GM23248 (cell line): ENCODE measurements around the gene WWTR1. TPM values are rescaled to one million over a fixed set of nuclear protein-coding genes. Genes with fewer than 3 reads are reported as not detected.
A peak's percentile ranks its signal among the peaks of the same experiment; 100 is the strongest.

Experiments used
- DNase-seq: peaks from one replicate; pipeline ENCODE4 v3.0.0-alpha.2; 2015
- H2AFZ ChIP-seq: fragments of 200-600 bp; sonication (generic); 2 replicates; pipeline ENCODE4 v1.6.1; 2016; ENCODE audit warnings: antibody characterized with exemption
- H3F3A ChIP-seq: fragments of 200-600 bp; sonication (generic); 2 replicates; pipeline ENCODE4 v1.6.1; 2016; ENCODE audit warnings: mild to moderate bottlenecking, antibody characterized with exemption, mixed run types; ENCODE audit not compliant: insufficient read depth
- H3K27ac ChIP-seq: fragments of 200-600 bp; sonication (generic); 2 replicates; pipeline ENCODE4 v1.5.1; 2016; ENCODE audit warnings: mild to moderate bottlenecking
- H3K27me3 ChIP-seq: fragments of 200-600 bp; sonication (generic); replicated peaks from 2 replicates; pipeline ENCODE4 v1.6.1; 2016; ENCODE audit warnings: mild to moderate bottlenecking; ENCODE audit not compliant: insufficient read depth
- H3K36me3 ChIP-seq: fragments of 200-600 bp; sonication (generic); 2 replicates; pipeline ENCODE4 v1.6.1; 2016; ENCODE audit warnings: low read depth, mild to moderate bottlenecking
- H3K4me1 ChIP-seq: fragments of 200-600 bp; sonication (generic); 2 replicates; pipeline ENCODE4 v1.6.1; 2016; ENCODE audit warnings: mild to moderate bottlenecking; ENCODE audit not compliant: insufficient read depth
- H3K4me2 ChIP-seq: fragments of 200-600 bp; sonication (generic); one replicate; pipeline ENCODE4 v1.6.1; 2016; ENCODE audit warnings: mild to moderate bottlenecking; ENCODE audit not compliant: unreplicated experiment
- H3K4me3 ChIP-seq: fragments of 200-600 bp; sonication (generic); 2 replicates; pipeline ENCODE4 v1.5.1; 2016; ENCODE audit warnings: mild to moderate bottlenecking
- H3K79me2 ChIP-seq: fragments of 200-600 bp; sonication (generic); 2 replicates; pipeline ENCODE4 v1.6.1; 2016; ENCODE audit warnings: mild to moderate bottlenecking; ENCODE audit not compliant: insufficient read depth
- H3K9ac ChIP-seq: fragments of 200-600 bp; sonication (generic); 2 replicates; pipeline ENCODE4 v1.6.1; 2016; ENCODE audit warnings: mild to moderate bottlenecking
- H3K9me2 ChIP-seq: fragments of 200-600 bp; sonication (generic); 2 replicates; pipeline ENCODE4 v1.6.1; 2016; ENCODE audit warnings: mixed run types, mild to moderate bottlenecking, moderate library complexity; ENCODE audit not compliant: insufficient read depth
- H3K9me3 ChIP-seq: fragments of 200-600 bp; sonication (generic); one replicate; pipeline ENCODE4 v1.6.1; 2017; ENCODE audit warnings: low read depth
- H4K20me1 ChIP-seq: fragments of 200-600 bp; sonication (generic); 2 replicates; pipeline ENCODE4 v1.6.0; 2016; ENCODE audit not compliant: insufficient read depth
- EZH2 ChIP-seq: fragments of 200-600 bp; sonication (generic); IDR thresholded peaks from 2 replicates; pipeline ENCODE4 v1.6.1; 2018; ENCODE audit warnings: antibody characterized with exemption, mild to moderate bottlenecking; ENCODE audit not compliant: insufficient read depth, poor library complexity, severe bottlenecking
- EZH2phosphoT487 ChIP-seq: fragments of 200-600 bp; sonication (generic); IDR thresholded peaks from 2 replicates; pipeline ENCODE4 v1.6.1; 2018; ENCODE audit warnings: antibody characterized with exemption, moderate library complexity, mild to moderate bottlenecking, low read depth; ENCODE audit not compliant: insufficient read depth
- WGBS, 2 experiments: methylation state at CpG; one replicate each; pipeline ENCODE4 v1.1.6; 2015 to 2017; ENCODE audit warnings: low lambda C conversion rate in 2 of 2, low coverage in 1 of 2; ENCODE audit errors: missing lambda C conversion rate in 2 of 2; 5-methylcytosine and 5-hydroxymethylcytosine counted together
- in situ Hi-C: fragments of 300-500 bp; cut with MboI; formaldehyde crosslinking; loops from 2 replicates; pipeline ENCODE4 v1.15.0; 2020
- polyA plus RNA-seq: library from polyadenylated mRNA; unstranded; fragments of >200 nt; fragmentation: Nextera tagmentation; extraction: Ambion mirVana; gene quantifications from 2 replicates; pipeline ENCODE4 v1.2.1, GENCODE V29; 2016
- total RNA-seq: library from RNA; depleted of rRNA; stranded (reverse); fragments of >200 nt; shearing (Covaris generic); gene quantifications from 2 replicates; pipeline ENCODE4 v1.2.3, GENCODE V29; 2014

Gene WWTR1
- total and polyA plus RNA-seq, 2 experiments from 2014 or later: 53.3 to 75.7 TPM

- Histone ChIP-seq H2AFZ (no peak overlapping the region), H3K27ac (peak overlapping the region; percentile 67), H3K36me3 (no peaks in the 10 kb centered on the region), H3F3A (peaks cover 41% of the 10 kb centered on the region), H4K20me1 (no peaks in the 10 kb centered on the region), H3K27me3 (no peaks in the 10 kb centered on the region), H3K4me3 (peak overlapping the region; percentile 17; the same call in 1 of the 2 replicates), H3K9me2 (no peaks in the 10 kb centered on the region), H3K9ac (peak overlapping the region; percentile 48), H3K79me2 (peaks cover 98% of the 10 kb centered on the region), H3K9me3 (no peaks in the 10 kb centered on the region), H3K4me1 (peaks cover 47% of the 10 kb centered on the region), H3K4me2 (peak overlapping the region; percentile 50)
- peak; percentile 91 for DNase-seq
- no peak for TF ChIP-seq EZH2
- TF ChIP-seq EZH2phosphoT487: no peak
- WGBS, 2 experiments: 5 to 6% methylated on average over 4 of the region's 4 CpGs
- in situ Hi-C loops: no loop called here
These were observed 68.5 kb downstream of the WWTR1 start for GRCh38 chr3:149589332-149589731.

GRCh38 chr3:149588909-149589308 is 68.9 kb downstream of the WWTR1 start:
- Histone ChIP-seq H2AFZ (no peak overlapping the region), H3K79me2 (peaks cover 98% of the 10 kb centered on the region), H3K27ac (peak overlapping the region; percentile 67), H3K4me2 (peak overlapping the region; percentile 50), H3K9ac (peak overlapping the region; percentile 48), H3K9me2 (no peaks in the 10 kb centered on the region), H3K36me3 (no peaks in the 10 kb centered on the region), H3K4me3 (no peak overlapping the region), H3K9me3 (no peaks in the 10 kb centered on the region), H3K27me3 (no peaks in the 10 kb centered on the region), H3F3A (peaks cover 45% of the 10 kb centered on the region), H3K4me1 (peaks cover 52% of the 10 kb centered on the region), H4K20me1 (no peaks in the 10 kb centered on the region)
- TF ChIP-seq EZH2: no peak
- TF ChIP-seq EZH2phosphoT487: no peak
- WGBS, 2 experiments: 68 to 76% methylated on average over 4 of the region's 4 CpGs
- in situ Hi-C loops: no loop called here
- DNase-seq: no peak

DNA sequence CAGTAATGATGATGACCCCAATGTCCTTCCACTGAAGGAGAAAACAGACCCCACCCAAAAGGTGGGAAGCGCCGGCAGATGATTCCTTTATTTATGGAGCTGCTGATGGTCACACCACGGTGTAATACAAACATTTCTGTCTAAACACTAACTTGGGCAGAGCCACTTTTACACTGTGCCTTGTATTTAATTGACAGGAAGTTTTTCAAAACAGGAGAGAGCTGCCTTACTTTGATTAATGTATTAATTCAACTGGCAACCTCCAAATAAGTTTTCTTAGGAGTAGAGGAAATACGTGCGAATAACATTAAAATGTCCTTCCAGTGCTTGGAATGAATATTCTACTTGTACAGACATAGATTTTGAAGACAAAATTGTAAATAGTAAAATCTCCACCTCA is 70.4 kb downstream of the WWTR1 start:
- Histone ChIP-seq H2AFZ (no peak overlapping the region), H3K79me2 (peaks cover 98% of the 10 kb centered on the region), H3K4me1 (peaks cover 66% of the 10 kb centered on the region), H3K4me3 (no peak overlapping the region), H3K9ac (no peak overlapping the region), H3F3A (peaks cover 45% of the 10 kb centered on the region), H3K9me3 (no peaks in the 10 kb centered on the region), H3K36me3 (no peaks in the 10 kb centered on the region), H3K27me3 (no peaks in the 10 kb centered on the region), H4K20me1 (no peaks in the 10 kb centered on the region), H3K4me2 (no peak overlapping the region), H3K9me2 (no peaks in the 10 kb centered on the region), H3K27ac (no peak overlapping the region)
- WGBS, 2 experiments: 35 to 43% methylated on average over 5 of the region's 5 CpGs
- in situ Hi-C loops: no loop called here
- DNase-seq: no peak
- TF ChIP-seq EZH2phosphoT487 (no peak), EZH2 (no peak)

- peak; percentile 67 for DNase-seq
- H3K4me3 ChIP-seq: no peak overlapping the region
- H3K36me3 ChIP-seq: no peaks in the 10 kb centered on the region
- H3F3A ChIP-seq: peaks cover 50% of the 10 kb centered on the region
- no peak for TF ChIP-seq EZH2phosphoT487
- TF ChIP-seq EZH2: no peak
- H2AFZ ChIP-seq: no peak overlapping the region
- peak overlapping the region; percentile 14 for H3K4me2 ChIP-seq
- no peak overlapping the region for H3K9ac ChIP-seq
- H3K27ac ChIP-seq: no peak overlapping the region
- H3K4me1 ChIP-seq: peaks cover 71% of the 10 kb centered on the region
- H3K9me3 ChIP-seq: no peaks in the 10 kb centered on the region
- peaks cover 98% of the 10 kb centered on the region for H3K79me2 ChIP-seq
- H3K27me3 ChIP-seq: no peaks in the 10 kb centered on the region
- H3K9me2 ChIP-seq: no peaks in the 10 kb centered on the region
- no peaks in the 10 kb centered on the region for H4K20me1 ChIP-seq
- WGBS, 2 experiments: 64 to 69% methylated on average over 1 of the region's 1 CpG
- in situ Hi-C loops: no loop called here
These were observed 71.0 kb downstream of the WWTR1 start for GRCh38 chr3:149586871-149587270.

GRCh38 chr3:149585401-149585726 is 72.5 kb downstream of the WWTR1 start:
- H3K4me3 ChIP-seq: no peak overlapping the region
- H3K36me3 ChIP-seq: no peaks in the 10 kb centered on the region
- H3K4me1 ChIP-seq: peaks cover 85% of the 10 kb centered on the region
- H4K20me1 ChIP-seq: no peaks in the 10 kb centered on the region
- in situ Hi-C loops: no loop called here
- H3K9me3 ChIP-seq: no peaks in the 10 kb centered on the region
- peaks cover 63% of the 10 kb centered on the region for H3F3A ChIP-seq
- TF ChIP-seq EZH2phosphoT487 (no peak), EZH2 (no peak)
- no peaks in the 10 kb centered on the region for H3K9me2 ChIP-seq
- no peak overlapping the region for H2AFZ ChIP-seq
- no peak overlapping the region for H3K4me2 ChIP-seq
- H3K27ac ChIP-seq: no peak overlapping the region
- DNase-seq: no peak
- H3K9ac ChIP-seq: no peak overlapping the region
- no peaks in the 10 kb centered on the region for H3K27me3 ChIP-seq
- WGBS, 2 experiments: 55 to 60% methylated on average over 2 of the region's 2 CpGs
- H3K79me2 ChIP-seq: peaks cover 84% of the 10 kb centered on the region
